ENCODE data around the gene CBR4.

GRCh38 chr4:169030562-169030982, 20.5 kb upstream of the CBR4 start:
- TF ChIP-seq, protein P1, sequence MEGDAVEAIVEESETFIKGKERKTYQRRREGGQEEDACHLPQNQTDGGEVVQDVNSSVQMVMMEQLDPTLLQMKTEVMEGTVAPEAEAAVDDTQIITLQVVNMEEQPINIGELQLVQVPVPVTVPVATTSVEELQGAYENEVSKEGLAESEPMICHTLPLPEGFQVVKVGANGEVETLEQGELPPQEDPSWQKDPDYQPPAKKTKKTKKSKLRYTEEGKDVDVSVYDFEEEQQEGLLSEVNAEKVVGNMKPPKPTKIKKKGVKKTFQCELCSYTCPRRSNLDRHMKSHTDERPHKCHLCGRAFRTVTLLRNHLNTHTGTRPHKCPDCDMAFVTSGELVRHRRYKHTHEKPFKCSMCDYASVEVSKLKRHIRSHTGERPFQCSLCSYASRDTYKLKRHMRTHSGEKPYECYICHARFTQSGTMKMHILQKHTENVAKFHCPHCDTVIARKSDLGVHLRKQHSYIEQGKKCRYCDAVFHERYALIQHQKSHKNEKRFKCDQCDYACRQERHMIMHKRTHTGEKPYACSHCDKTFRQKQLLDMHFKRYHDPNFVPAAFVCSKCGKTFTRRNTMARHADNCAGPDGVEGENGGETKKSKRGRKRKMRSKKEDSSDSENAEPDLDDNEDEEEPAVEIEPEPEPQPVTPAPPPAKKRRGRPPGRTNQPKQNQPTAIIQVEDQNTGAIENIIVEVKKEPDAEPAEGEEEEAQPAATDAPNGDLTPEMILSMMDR (conservative IDR thresholded peaks at IDR 0.05; ENCODE audit: low read depth, low read length) = no peak
- no peak for TF ChIP-seq EZH2 (IDR thresholded peaks at IDR 0.05; ENCODE audit: borderline replicate concordance, low read depth, low read length, poor library complexity, severe bottlenecking)

All from A673 (cell line).